GM19239 (cell line): Measurements from ENCODE around the gene BDP1.
"Not testable (repeated sequence)": the region's sequence is repeated elsewhere in the genome, so short reads cannot be mapped to it uniquely, and the experiment has no call there.

Source experiments
- DNase-seq: peaks from one replicate; pipeline ENCODE4 v3.0.0; 2011; ENCODE audit warnings: low spot score; ENCODE audit not compliant: insufficient read length
- FAIRE-seq: peaks from 2 replicates; lab custom pipeline; 2011; peaks lifted over from hg19 to GRCh38; lab: Jason Lieb, UNC

Gene BDP1

DNA sequence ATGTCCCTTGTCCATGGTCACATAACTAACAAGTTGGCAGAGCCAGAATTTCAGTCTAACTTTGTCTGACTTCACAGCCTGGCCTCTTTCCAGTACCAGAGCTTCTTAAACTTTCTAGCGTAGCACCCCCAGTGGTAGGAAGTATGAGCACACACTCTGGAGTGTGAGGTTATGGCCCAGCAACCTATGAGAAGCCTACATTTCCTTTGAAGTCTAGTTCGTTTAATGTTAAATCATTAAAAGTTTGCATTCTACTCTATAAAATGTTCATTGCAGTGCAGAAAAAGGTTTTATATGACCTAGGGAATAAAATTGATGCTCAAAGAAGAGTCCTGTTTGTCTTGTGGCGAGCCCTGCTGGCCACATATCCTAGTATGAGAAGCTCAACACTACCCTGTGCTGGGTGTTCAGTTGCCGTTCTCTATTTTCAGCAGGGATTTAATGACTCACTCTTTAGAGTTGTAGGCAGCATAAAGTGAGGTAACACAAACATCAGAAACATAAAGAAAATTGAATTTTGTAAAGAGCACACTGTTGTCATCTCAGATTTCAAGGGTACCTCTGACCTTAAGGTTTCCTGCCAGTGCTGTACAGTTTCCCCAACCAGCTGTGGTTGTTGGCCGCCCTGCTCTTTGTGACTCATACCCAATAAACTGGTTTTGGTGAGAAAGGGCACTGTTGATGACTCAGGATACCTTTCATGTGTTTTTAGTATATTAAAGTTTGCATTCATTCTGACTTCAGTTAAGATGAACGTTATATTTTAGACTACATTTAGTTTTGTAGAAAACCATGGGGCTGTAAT is 146.0 kb downstream of the BDP1 start:
- peak; percentile 47 for DNase-seq
- FAIRE-seq, result peak; percentile 88

- not testable (repeated sequence) for DNase-seq, FAIRE-seq
Observed at GRCh38 chr5:71609916-71610315, 154.5 kb downstream of the BDP1 start.

DNA sequence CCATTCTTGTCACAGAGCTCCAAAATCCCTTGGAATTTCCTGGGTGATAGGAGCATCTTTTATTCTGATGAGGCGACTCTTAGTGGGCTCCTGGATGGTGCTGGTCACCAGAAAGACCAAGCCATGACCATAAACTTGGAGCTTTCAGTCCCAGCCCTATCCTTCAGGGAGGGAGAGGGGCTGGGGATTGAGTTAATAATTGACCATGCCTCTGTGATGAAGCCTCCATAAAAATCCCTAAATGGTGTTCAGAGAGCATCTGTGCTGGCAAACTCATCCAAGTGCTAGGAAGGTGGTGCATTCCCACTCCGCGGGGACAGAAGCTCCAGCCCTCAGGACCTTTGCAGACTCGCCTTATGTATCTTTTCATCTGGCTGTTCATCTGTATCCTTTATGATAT is 160.4 kb downstream of the BDP1 start:
- FAIRE-seq, result no peak
- no peak for DNase-seq
